ENCODE data around the gene LEAP2.

Gene LEAP2

DNA sequence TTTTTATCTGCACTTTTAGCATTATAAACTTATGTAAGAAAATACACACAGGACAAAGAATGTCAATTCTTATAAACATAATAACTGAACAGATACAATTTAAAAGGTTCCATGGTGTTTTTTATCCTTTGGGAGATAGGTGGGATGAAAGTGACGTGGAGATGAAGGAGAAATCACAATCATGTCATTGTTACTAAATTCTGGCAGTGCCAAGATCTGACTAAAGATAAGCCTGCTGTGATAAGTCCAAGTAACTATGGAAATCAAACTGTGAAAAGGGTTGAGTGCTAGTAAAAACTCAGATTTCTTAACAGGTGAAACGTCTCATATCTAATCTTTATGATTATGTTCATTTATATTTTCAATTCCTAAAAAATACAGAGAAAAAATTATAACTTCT, 11.1 kb downstream of the LEAP2 start:
- DNase-seq: no peak

DNA sequence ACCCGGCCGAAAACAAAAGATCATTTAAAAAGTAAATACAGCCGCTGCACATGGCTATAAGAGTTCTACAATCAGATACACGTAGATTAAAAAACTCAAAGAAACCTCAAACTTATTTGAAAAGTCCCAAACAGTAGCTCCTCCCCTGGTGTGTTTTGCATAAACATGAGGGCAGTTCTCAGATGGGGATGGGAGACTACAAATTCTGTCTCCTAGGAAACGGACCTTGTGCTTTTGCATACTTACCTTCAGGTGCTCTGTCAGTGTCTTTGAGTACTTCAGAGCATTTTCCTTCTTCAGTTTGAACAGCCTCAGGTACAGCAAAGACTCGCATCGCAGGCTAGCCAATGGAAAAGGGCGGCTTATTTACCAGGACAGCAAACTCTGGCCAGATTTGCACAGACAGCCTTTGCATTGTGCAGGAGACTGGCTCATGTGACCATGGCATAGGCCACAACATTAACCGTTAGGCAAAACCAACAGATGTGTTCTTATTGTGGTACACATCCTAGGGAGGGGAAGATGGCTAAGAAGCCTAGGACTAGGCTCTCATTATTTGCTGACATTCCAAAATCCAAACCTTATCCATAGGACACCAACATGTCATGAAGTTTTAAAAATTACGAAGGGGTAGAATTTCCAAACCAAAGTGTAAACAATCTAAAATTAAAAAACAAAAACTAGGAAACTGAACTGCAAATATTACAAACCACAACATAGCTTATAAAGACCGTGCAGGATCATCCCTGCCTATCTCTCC, 12.8 kb downstream of the LEAP2 start:
- no peak for DNase-seq

DNA sequence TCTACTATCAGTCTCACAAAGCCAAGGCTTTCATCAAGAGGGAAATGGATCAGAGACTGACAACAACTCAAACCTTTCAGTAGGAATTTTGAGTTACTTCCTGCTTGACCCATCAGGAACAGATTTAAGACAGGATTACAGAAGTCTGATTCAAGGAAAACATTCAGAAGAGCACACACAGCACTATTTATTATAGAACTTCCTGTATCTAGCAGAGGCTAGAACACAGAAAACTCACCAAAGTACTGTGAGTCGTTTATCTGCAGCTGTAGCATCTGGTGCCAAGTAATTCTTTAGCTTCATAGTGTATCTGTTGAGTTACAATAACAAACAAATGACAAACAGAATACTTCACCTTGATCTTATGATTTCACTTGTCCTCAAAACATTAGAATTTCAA, 13.8 kb downstream of the LEAP2 start:
- no peak for DNase-seq

DNA sequence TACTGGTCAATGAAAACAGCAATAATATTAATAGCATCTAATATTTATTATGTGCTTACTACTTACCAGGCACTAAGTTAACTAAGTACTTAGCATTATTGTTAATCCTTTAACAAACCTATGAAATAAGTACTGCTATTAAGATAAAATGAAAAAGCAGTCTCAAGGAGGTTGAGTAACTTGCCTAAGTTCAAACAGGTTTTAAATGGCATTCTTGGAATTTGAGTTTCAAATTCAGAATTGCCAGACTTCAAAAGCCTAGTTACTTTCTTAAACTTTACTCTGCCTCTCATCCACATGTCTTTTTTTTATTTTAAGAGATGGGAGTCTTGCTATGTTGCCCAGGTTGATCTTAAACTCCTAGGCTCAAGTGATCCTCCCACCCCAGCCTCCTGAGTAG, 16.0 kb downstream of the LEAP2 start:
- DNase-seq: no peak

DNA sequence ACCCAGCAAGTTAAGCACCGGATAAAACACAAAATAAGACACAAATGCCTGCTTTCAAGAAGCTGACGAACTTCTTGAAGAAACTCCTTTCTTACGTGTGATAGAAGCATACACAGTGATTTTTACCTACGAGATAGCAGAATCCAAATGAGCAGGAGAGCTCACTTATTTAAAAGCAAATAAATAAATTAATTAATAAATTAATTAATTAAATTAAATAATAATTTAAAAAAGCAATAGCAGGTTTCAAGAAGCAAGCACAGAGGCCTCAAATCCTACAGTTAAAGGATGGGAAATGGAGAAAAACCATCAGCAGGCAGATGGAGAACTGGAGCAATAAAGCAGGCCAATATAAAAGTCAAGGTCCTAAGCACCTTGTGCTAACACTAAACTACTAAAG, 17.3 kb downstream of the LEAP2 start:
- no peak for DNase-seq

DNA sequence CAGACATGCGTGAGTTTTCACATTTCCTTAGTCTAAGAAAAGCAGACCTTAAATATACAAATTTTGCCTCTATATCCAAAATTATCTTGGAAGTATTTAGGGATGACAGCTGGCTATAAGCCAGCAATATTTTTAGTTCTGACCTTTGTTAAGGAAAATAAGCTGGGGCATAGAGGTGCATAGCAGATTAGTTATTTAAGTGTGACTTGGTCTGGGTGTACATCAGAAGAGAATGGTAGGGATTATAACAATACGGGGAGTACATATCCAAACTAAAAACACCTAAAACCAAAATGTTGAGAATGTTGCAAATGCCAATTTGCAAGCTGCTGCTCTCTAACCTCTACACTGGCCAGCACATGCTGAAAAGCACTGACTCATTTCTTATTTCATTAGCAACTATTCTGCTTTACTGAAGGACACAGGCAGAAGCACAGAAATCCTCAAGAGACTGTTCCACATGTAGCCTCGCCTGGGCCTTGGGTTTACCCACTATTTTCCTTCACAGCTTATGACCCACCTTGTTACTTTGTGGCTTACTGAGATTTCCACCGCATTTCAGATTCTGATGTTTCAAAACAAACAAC, 22.3 kb downstream of the LEAP2 start:
- no peak for DNase-seq

GRCh38 chr5:132896685-132897084, 23.2 kb downstream of the LEAP2 start:
- no peak for DNase-seq

- DNase-seq: no peak
These were observed 24.6 kb downstream of the LEAP2 start for GRCh38 chr5:132898094-132898493.

GRCh38 chr5:132901036-132901435, 27.6 kb downstream of the LEAP2 start:
- no peak for DNase-seq

DNA sequence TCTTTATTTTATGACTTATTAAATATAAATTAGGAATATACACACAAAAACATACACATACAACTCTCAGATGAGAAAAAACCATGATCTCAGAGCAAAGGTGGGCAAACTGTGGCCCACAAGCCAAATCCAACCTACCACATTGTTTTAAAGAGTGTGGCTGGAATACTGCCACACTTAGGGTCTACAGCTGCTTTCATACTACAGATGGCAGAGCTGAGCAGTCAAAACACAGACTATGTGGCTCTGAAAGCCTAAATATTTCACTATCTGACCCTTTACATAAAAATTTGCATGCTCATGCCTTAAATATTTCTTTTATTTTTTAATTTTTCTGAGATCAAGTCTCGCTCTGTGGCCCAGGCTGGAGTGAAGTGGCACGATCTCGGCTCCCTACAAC, 28.3 kb downstream of the LEAP2 start:
- DNase-seq: no peak

GRCh38 chr5:132905938-132906337, 32.5 kb downstream of the LEAP2 start:
- no peak for DNase-seq

- no peak for DNase-seq
These were observed 33.7 kb downstream of the LEAP2 start for GRCh38 chr5:132907161-132907560.

GRCh38 chr5:132909702-132910101, 36.2 kb downstream of the LEAP2 start:
- no peak for DNase-seq

DNA sequence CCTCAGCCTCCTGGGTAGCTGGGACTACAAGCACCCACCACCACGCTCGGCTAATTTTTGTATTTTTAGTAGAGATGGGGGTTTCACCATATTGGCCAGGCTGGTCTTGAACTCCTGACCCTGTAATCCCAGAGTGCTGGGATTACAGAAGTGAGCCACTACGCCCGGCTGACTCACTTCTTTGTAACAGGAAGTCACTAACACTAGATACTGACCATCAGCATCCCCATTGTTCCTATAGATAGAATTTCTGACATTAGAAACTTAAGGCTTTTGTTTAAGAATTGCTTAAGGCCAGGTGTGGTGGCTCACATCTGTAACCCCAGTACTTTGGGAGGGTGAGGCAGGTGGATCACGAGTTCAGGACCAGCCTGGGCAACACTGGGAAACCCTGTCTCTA, 42.2 kb downstream of the LEAP2 start:
- no peak for DNase-seq

DNA sequence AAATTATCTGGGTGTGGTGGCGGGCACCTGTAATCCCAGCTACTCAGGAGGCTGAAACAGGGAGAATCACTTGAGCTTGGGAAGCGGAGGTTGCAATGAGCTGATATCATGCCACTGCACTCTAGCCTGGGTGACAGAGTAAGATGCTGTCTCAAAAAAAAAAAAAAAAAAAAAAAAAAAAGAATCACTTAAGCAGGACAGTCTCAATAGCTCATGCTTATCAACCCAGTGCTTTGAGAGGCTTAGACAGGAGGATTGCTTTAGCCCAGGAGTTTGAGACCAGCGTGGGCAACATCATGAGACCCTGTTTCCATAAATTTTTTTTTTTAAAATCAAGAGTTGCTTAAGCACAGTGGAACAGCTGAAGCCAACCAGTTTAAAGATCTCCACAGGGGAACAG, 42.6 kb downstream of the LEAP2 start:
- DNase-seq: no peak
